AG08396 (cell line): ENCODE measurements around the gene RIPPLY3.

Experiments
- DNase-seq: peaks from one replicate; pipeline ENCODE4 v3.0.0; 2012; ENCODE audit warnings: low spot score, mixed read lengths

RIPPLY3 gene

GRCh38 chr21:37006486-37007291 is at the start of gene RIPPLY3:
TSS of gene RIPPLY3 (plus strand) at chr21:37006702. CDS start at chr21:37006773, 71 bp downstream.
- no peak for DNase-seq

GRCh38 chr21:36959020-36959835 is 47.3 kb upstream of the RIPPLY3 start:
- DNase-seq: no peak

GRCh38 chr21:36960676-36961284 is 45.7 kb upstream of the RIPPLY3 start:
- no peak for DNase-seq

GRCh38 chr21:36962098-36962780 is 44.3 kb upstream of the RIPPLY3 start:
- no peak for DNase-seq

GRCh38 chr21:36964398-36964797 is 42.1 kb upstream of the RIPPLY3 start:
- no peak for DNase-seq

- no peak for DNase-seq
Measured at GRCh38 chr21:36964827-36965719, 41.4 kb upstream of the RIPPLY3 start.

GRCh38 chr21:36965720-36966065 is 40.8 kb upstream of the RIPPLY3 start:
- no peak for DNase-seq

- DNase-seq: peak; percentile 90
Measured at GRCh38 chr21:36966066-36966820, 40.3 kb upstream of the RIPPLY3 start, which contains the start of gene HLCS. TSS of gene HLCS (minus strand) at chr21:36966669. CDS start at chr21:36966638, 31 bp downstream.

GRCh38 chr21:36966821-36967768 is 39.4 kb upstream of the RIPPLY3 start:
- no peak for DNase-seq

GRCh38 chr21:36968414-36968813 is 38.1 kb upstream of the RIPPLY3 start:
- DNase-seq: no peak

GRCh38 chr21:36968976-36969375 is 37.5 kb upstream of the RIPPLY3 start:
- no peak for DNase-seq

- no peak for DNase-seq
Measured at GRCh38 chr21:36973986-36974850, 32.3 kb upstream of the RIPPLY3 start.

- DNase-seq: no peak
Measured at GRCh38 chr21:36974851-36975192, 31.7 kb upstream of the RIPPLY3 start.

GRCh38 chr21:36976228-36976861 is 30.2 kb upstream of the RIPPLY3 start:
- DNase-seq: no peak

- peak; percentile 34 for DNase-seq
Measured at GRCh38 chr21:36976882-36977651, 29.4 kb upstream of the RIPPLY3 start.

- peak; percentile 29 for DNase-seq
Measured at GRCh38 chr21:36980280-36981048, 26.0 kb upstream of the RIPPLY3 start.
